Measurements from ENCODE around the gene RHEX. TPM values are rescaled to one million over a fixed set of nuclear protein-coding genes. Genes with fewer than 3 reads are reported as not detected.

The RHEX gene
- not detected in 2 replicates for total RNA-seq (ENCODE audit: low replicate concordance)

GRCh38 chr1:206052919-206053610 lies at the start of gene RHEX:
RHEX (plus strand) TSS chr1:206053173; CDS start chr1:206097829, 44,656 bp downstream.

GRCh38 chr1:206023695-206024094 lies 29.3 kb upstream of the RHEX start, which contains the start of gene CTSE:
CTSE (minus strand) TSS chr1:206023895; CDS start chr1:206023791, 104 bp downstream.

DNA sequence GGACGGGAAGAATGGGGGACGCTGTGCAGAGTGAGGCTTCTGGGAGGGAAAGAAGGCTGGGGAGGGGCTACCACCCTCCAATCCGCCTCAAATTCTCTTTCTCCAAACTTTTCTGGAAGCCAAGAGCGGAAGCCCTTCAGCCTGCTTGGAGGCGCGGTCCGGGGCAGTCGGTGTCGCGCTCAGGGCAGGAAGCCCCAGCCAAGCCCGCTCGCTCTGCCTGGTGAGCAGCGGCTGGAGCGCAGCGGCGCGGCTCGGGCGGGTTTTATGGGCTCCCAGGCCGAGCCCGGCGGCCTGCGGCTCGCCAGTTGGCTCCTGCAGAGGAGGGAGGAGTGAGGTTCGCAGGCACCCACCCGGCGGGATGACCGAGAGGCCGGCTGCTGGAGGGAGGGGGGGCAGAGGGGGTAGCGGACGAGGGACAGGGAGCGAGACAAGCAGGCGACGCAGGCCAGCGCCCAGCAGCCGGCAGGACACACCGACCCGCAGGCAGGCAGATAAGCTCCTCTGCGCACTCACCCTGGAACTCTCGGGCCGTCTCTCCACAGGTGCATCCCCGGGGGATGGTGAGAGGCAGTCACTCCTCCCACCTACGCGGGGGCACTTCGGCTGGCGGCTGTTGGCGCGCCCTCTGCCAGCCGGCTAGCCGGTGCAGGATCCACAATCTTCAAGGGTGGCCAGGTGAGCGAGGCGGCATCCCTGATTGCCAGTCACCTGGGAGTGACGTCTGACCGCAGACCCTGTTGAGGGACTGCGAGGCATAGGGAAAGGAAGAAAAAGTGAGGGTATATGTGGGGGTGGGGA lies 64.4 kb downstream of the RHEX start, which contains the start of gene AVPR1B:
Gene AVPR1B, minus strand, starts transcription at position 238 of the 798 bp plus-strand sequence. CDS start 498 bp downstream, outside the sequence.

Other genes with a start within 250 kb of the RHEX start
- gene SLC41A1, start 240.0 kb upstream of the RHEX start, total RNA-seq (ENCODE audit: low replicate concordance): 8.4 and 11.1 TPM in 2 replicates
- gene PM20D1, start 203.0 kb upstream of the RHEX start, total RNA-seq (ENCODE audit: low replicate concordance): 0.15 TPM in 1 of 2 replicates, not detected in the other
- 0.08 TPM in 1 of 2 replicates, not detected in the other for gene SLC26A9, start 109.7 kb upstream of the RHEX start, total RNA-seq (ENCODE audit: low replicate concordance)
- gene RAB7B, start 49.8 kb upstream of the RHEX start, total RNA-seq (ENCODE audit: low replicate concordance): 4.7 and 13.6 TPM in 2 replicates
- 0.15 TPM in 1 of 2 replicates, not detected in the other for gene CTSE, start 29.3 kb upstream of the RHEX start, total RNA-seq (ENCODE audit: low replicate concordance)
- not detected in 2 replicates for gene AVPR1B, start 64.2 kb downstream of the RHEX start, total RNA-seq (ENCODE audit: low replicate concordance)
- 3.2 and 3.5 TPM in 2 replicates for gene FAM72A, start 149.7 kb downstream of the RHEX start, total RNA-seq (ENCODE audit: low replicate concordance)
- gene SRGAP2, start 150.4 kb downstream of the RHEX start, total RNA-seq (ENCODE audit: low replicate concordance): 35.8 and 53.4 TPM in 2 replicates